GM18520 (cell line): Measurements from ENCODE around the gene SLC30A3.
"Not testable (repeated sequence)": the region's sequence is repeated elsewhere in the genome, so short reads cannot be mapped to it uniquely, and the experiment has no call there.

ENCODE experiments used
- ATAC-seq: cut with Tn5 transposase; IDR thresholded peaks from one replicate; pipeline ENCODE4 v1.9.1; 2021; ENCODE audit not compliant: unreplicated experiment

Gene SLC30A3

GRCh38 chr2:27262379-27263286, at the start of gene SLC30A3:
SLC30A3 (minus strand) TSS chr2:27263047; CDS start chr2:27262906, 141 bp downstream.
- no peak for ATAC-seq

- ATAC-seq, result no peak
Measured at GRCh38 chr2:27312152-27312551, 49.3 kb upstream of the SLC30A3 start.

- ATAC-seq, result no peak
Measured at GRCh38 chr2:27309651-27310050, 46.8 kb upstream of the SLC30A3 start.

GRCh38 chr2:27308359-27308881, 45.6 kb upstream of the SLC30A3 start, which contains the start of gene UCN:
UCN (minus strand) TSS chr2:27308445; CDS start chr2:27307895, 550 bp downstream.
- ATAC-seq, result no peak

GRCh38 chr2:27307545-27308358, 44.9 kb upstream of the SLC30A3 start:
- ATAC-seq, result no peak

- no peak for ATAC-seq
Measured at GRCh38 chr2:27307287-27307544, 44.4 kb upstream of the SLC30A3 start.

GRCh38 chr2:27306573-27307286, 43.9 kb upstream of the SLC30A3 start:
- no peak for ATAC-seq

- no peak for ATAC-seq
Measured at GRCh38 chr2:27306136-27306535, 43.3 kb upstream of the SLC30A3 start.

GRCh38 chr2:27305516-27305915, 42.7 kb upstream of the SLC30A3 start:
- no peak for ATAC-seq

GRCh38 chr2:27304488-27305240, 41.8 kb upstream of the SLC30A3 start:
- no peak for ATAC-seq

GRCh38 chr2:27303093-27304025, 40.5 kb upstream of the SLC30A3 start:
- no peak for ATAC-seq

GRCh38 chr2:27300606-27301005, 37.8 kb upstream of the SLC30A3 start:
- ATAC-seq, result not testable (repeated sequence)

GRCh38 chr2:27298391-27299080, 35.7 kb upstream of the SLC30A3 start:
- no peak for ATAC-seq

GRCh38 chr2:27297195-27297594, 34.3 kb upstream of the SLC30A3 start:
- no peak for ATAC-seq

- ATAC-seq, result no peak
Measured at GRCh38 chr2:27296481-27296880, 33.6 kb upstream of the SLC30A3 start.

- ATAC-seq, result no peak
Measured at GRCh38 chr2:27294928-27295327, 32.1 kb upstream of the SLC30A3 start.

- no peak for ATAC-seq
Measured at GRCh38 chr2:27291865-27292264, 29.0 kb upstream of the SLC30A3 start.

- no peak for ATAC-seq
Measured at GRCh38 chr2:27290549-27290948, 27.7 kb upstream of the SLC30A3 start.

- ATAC-seq, result no peak
Measured at GRCh38 chr2:27288610-27289009, 25.8 kb upstream of the SLC30A3 start.
